HG02623 (cell line): ENCODE data around the gene POU2F2.
"Not testable (repeated sequence)": the region's sequence is repeated elsewhere in the genome, so short reads cannot be mapped to it uniquely, and the experiment has no call there.

ENCODE experiments used
- ATAC-seq: cut with Tn5 transposase; IDR thresholded peaks from one replicate; pipeline ENCODE4 v1.9.1; 2021; ENCODE audit warnings: moderate library complexity; ENCODE audit not compliant: unreplicated experiment

Gene POU2F2

DNA sequence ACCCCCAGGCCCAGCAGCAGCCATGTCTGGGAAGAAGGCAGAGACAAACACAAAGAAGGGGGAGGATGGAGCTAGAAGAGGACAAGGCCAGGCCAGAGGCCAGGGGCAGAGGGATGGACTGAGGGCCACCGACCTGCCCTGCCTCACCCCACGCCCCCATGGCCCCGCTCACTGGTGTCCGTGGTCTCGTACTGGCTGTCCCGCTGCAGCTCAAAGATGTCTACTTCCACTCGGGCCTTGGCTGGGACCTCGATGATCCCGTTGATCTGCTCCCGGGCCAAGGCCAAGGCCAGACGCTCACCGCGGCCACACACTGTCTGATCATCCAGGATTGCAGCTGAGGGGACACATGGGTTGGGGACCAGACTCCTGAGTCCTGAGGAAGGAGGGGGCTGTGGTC, 67.2 kb downstream of the POU2F2 start:
- no peak for ATAC-seq

DNA sequence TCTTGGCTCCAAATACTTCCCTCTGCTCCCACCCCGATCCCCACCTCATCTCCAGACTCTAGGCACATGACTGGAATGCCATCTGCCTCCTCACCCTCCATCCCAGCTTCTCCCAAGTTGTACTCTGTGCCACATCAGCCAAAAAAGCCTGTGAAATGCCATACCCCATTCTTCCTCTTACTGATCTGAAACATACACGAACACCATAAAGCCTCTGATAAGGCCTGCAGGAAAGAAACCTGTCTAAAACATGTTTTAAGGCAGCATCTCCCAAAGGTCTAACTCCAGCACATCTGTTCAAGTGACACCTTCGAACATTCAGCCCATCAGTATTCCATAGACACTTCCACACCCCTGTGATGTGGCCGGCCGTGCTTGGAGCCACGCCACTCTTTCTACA, 67.8 kb downstream of the POU2F2 start:
- no peak for ATAC-seq

DNA sequence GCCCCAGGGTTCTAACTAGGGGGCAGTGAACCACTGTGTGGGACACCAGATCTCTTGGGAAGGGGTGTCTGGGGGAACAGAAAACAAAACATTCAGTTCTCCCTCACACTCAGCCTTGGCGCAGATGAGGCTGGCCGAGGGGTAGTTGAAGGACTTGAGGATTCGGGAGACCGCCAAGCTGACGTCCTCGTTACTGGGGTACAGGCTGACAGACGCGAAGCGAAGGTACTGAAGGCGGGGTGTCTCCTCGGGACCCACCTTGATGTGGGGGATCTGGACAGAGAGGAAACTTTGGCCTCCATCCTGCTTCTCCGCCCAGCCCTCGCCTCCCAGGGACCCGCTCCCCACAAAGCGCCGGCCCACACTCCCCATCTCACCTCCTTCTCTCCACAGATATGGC, 69.9 kb downstream of the POU2F2 start:
- no peak for ATAC-seq

DNA sequence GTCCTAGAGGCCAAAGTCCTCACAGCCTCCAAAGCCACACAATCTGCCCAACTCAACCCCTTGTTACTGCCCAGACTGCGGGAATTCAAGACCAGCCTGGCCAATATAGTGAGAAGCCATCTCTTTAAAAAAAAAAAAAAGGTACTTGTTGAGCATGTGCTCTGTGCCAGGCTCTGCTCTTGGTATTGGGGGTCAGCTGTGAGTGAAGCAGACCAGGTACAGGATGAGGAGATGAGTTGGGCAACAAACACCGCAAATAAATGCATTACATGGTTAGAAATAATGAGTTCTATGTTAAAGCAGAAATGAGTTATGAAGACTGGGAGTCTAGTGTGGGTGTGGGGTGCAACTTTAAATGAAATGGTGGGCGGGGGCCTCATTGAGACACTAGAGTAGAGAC, 72.1 kb downstream of the POU2F2 start:
- ATAC-seq, result no peak

DNA sequence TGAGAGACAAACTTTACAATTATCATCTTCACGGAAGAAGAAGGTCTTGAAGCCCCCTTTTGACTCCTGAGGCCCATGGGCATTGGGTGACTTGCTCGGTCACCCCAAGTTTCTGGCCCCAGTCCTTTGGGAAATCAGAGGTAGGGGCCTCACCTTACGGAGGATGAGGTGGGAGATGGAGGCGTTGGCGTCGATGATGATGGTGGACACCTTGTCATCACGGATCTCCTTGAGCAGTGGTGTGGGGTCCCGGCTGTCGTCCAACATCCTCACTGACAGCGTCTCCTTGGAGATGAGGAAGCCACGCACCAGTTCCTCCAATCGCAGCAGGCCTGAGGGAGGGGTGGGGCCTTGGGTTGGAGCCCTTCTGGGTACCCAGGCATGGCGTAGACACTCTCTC, 73.0 kb downstream of the POU2F2 start:
- ATAC-seq, result no peak

DNA sequence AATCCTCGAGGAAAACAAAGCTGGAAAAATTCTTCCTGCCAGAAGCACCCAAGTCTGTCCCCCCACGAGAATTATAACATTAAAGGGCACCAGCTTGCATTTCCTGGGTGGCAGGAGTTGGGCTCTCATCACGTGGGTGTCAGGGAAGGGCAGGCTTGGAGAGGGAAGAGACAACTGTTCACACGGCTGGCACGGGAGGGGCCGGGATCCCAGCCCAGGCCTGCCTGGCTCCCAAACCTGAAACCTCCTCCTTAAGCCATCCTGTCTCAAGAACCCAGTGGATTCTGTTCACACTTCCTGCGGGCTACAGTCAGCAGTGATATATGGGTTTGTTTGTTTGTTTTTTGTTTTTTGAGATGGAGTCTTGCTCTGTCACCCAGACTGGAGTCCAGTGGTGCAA, 74.4 kb downstream of the POU2F2 start:
- no peak for ATAC-seq

DNA sequence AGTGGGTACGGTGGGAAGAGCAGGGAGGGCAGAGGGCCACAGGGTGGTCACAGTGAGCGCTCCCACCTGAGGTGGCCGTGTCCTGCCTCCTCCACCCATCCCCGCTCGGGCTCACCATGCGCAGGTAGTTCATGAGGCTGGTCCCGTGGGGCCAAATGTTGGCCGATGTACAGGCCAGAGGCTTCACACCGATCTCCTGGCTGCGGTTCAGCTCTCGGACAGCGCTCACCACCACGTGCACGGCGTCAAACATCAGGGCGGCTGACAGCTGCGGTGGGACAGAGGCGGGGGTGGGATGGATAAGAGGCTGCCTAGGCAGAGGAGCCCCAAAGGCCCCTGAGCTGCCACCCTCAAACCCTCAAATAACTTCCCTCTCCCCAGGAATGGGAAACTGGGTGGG, 78.0 kb downstream of the POU2F2 start:
- ATAC-seq, result no peak

DNA sequence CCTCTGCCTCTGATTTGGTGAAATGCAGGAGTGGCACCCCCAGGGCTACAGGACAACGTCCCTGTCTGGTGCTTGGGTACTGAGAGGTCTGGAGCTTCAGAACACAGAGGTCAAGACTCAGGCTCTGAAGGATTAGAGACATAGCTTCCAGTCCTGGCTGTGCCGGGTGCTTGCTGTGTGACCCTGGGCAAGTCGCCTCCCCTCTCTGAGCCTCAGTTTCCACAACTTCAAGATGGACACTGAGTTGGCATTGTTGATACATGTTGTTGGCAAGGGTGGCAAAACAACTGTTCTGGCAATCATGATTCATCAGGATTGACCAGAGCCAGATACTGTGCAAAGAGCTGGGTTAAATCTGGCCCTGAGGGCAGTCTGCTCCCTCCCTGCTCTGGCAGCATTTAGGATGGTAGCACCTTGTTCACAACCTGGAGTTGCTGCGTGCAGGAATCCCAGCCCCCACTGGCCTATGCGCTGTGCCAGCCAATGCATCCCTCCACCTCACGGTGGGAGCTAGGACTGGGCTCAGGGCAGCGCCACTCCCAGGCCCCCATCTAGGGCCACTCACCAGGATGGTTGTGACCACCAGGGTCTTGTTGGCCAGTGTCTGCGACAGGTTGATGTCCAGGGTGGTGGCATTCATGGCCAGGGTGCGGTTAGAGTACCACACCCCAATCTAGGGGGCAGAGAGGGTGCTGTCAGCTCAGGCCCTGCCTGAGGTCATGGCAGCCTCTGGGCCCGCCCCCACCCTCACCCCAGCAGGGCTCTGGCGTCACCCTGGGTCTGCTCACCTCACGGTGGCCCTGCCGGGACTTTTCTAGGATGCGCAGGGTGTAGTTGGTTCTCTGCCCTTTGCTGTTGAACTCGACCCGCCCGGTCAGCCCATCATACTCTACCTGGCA, 79.0 kb downstream of the POU2F2 start:
- ATAC-seq, result no peak

DNA sequence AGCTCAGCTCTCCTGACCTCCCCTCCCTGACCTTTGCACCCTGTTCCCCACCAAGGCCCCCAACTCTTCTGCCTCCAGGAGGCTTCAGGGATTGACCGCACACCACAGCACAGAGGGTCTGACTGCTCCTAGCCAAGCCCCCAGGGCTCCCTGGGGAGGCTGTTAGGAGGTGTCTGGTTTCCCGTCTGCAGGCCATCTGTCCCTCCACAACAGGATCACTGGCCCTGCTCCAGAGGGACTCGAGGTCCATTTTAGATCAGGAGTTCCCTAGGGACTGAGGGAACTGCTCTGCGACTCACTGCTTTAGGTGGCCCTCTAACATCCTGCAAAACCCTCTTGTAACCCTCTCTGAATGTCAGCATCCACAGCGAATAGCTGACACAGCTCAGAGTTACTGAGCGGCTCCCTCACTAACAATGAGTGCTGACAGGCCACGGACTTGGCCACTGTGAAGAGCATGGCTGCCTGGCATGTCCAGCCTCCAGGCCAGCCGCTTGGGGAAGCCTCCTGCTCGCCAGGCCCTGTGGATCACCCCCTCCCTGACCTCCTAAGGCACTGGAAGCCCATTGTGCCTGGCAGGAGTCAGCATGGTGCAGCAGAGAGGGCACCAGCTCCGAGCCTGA, 79.9 kb downstream of the POU2F2 start:
- no peak for ATAC-seq

DNA sequence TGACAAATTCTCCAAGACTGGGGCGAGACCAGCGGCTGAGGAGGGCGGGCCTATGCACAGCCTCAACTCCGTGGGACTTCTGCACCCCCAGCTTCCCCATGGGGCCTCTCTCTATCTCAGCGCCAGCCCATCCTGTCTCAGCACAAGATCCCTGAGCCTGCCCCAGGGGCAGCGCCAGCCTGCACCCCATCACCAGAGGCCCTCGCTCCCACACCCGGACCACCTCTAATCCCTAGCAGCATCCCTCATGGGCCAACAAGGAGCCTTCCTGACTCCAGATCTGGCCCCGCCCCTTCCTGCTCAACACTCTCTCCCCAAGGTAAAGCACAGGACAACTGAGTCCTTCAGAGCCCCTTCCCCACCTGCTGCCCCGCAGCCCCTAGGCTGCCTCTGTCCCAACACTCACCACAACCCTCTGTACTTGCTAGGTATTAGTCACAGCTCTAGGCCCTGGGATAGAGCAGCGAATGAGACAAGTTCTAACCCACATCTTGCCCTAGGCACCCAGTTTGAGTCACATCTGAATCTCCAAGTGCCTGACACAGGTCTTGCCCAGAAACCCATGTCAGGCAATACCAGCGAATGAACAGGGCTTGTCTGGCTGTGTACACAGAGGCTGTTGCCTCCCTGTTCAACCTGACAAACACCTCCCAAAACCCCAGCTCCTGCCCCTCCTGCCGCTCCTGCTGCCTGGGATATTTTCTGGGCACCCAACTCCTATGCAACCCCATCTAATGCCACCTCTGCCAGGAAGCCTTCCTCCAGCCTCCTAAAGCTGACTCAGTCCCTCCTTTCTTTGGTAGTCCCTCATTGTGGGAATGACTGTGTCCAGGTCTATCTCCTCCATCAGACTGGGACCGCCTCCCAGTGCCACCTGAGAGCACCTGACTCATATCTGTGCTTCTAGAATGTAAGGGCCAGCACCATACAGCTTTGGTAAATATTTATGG, 80.8 kb downstream of the POU2F2 start:
- ATAC-seq, result no peak

DNA sequence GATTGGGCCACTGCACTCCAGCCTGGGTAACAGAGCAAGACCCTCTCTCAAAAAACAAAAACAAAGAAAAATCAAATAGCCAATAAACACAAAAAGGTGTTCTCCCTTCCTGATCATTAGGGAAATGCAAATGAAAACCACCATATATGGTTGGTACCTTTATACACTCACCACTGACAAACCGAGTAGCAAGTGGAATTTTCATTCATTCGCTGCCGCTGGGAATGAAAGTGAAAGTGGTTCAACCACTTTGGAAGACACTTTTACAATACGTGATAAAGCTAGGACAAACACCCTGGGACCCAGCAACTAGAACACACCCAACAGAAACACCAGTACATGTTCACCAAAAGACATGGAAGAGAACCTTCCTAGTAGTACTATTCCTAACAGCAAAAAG, 83.3 kb downstream of the POU2F2 start:
- no peak for ATAC-seq

DNA sequence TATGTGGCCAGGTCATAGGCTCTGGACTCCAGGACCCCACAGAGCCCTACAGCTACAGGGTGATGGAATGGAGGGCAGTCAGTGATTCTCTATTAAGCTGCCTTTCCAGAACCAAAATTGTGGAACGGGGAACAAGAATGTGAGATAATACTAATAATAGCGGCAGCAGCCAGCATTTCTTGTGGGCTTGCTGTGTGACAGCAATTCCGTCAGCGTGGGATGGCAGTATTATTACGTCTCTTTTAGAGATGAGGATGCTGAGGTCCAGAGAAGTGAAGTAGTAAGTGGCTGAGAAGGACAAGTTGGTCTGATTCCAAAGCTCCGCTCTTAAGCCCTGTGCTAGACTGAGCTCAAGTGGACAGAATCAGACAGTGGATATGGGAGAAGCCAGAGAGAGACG, 86.7 kb downstream of the POU2F2 start:
- ATAC-seq, result no peak

DNA sequence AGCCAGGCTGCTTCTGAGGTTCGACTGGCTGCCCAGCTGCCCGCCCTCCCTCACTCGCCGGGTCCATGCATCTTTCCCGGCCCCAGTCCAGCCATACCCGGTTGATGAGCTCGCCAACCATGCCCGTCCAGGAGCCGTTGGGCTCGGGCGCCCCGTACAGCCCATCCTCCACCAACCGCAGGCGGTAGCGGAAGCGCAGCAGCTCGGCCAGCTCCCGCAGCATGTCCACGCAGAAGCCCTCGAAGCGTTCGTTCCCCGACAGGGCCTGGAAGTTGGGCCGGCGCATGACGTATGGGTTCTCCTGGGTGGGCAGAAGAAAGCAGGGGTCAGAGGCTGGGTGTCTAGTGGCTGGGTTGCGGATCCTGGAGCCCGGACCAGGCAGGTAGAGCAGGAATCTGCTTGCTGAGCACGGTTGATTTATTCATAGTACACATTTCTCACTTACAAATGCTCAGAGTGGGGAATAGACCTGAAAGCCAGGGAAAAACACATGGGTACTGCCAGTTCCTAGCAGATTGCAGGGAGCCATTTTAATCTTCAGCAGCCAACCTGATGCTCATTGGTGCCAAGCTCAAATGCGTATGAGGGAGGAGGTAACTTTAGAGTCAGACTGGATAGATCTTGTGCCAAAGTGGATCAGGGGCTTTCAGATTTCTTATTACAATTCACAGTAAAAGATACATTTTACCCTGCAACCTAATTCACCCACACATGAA, 89.6 kb downstream of the POU2F2 start:
- ATAC-seq, result no peak

DNA sequence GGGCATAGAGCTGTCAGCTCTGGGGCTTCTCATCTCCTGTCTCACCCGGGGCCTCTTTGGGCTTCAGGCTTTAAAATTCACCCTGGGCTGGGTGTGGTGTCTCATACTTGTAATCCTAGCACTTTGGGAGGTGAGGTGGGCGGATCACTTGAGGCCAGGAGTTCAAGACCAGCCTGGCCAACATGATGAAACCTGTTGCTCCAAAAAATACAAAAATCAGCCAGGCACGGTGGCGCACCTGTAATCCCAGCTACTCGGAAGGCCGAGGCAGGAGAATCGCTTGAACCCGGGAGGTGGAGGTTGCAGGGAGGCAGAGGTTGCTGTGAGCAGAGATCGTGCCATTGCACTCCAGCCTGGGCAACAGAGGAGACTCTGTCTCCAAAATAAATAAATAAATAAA, 91.8 kb downstream of the POU2F2 start:
- not testable (repeated sequence) for ATAC-seq

DNA sequence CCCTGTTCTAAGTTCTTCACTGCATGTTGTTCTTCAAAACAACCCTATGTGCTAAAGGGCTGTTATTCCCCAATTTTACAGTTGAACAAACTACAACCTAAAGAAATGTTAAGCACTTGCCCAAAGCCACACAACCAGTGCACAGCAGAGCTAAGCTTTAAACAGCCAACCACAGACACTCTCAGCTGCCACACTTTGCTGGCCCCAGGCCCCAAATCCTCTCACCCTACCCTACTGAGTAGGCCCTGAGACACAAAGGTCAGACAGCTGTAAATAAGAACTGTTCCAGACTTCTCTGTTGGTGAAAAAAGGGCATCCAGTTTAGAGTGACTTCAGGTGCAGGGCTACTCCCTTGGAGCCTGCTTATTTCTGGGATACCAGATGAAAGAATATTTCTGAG, 92.2 kb downstream of the POU2F2 start:
- no peak for ATAC-seq

DNA sequence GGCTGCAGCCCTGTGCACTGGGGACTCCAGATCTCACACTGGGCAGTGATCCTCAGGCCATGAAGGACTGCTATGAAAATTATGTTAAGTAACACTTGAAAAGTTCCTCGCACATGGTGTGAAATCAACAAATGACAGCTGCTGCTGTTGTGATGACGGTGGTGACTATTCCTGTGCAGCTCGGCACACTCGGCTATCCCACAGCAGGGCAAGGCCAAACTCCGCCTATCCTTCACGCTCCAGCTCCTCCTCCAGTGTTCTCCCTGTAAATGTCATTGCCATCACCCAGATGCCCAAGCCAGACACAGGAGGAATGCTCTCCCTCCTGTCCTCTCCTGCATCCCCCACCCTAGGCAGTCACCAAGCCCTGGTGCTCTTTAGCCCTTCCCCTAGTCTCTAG, 93.6 kb downstream of the POU2F2 start:
- no peak for ATAC-seq

DNA sequence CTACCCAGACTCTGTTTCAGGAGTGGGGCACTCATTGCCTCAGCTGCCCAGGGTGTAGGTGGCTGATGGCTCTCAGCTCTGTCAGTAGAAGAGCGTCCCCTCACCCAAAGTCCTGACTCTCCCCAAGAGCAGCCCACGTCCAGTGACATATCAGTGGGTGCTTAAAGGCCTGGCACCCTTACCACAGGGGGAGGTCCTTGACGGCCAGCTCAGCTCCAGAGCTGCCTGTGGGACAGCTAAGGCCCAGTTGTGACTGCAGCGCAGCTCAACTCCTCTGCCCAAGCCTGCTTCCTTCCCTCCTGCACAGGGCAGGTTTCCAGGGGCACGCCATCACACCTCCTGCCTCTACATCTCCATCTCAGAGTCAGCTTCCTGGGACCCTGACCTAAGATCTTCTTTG, 94.6 kb downstream of the POU2F2 start:
- no peak for ATAC-seq
